Neural progenitor cell (in vitro differentiated cells): Measurements from ENCODE around the gene TNFRSF9. TPM values are rescaled to one million over a fixed set of nuclear protein-coding genes. Genes with fewer than 3 reads are reported as not detected.

Experiments used
- DNase-seq: peaks from one replicate; pipeline ENCODE4 v3.0.0-alpha.2; 2016; ENCODE audit warnings: low spot score
- H2AFZ ChIP-seq: fragments of 200-600 bp; sonication (generic); replicated peaks from 2 replicates; pipeline ENCODE4 v1.6.1; 2016; ENCODE audit warnings: antibody characterized with exemption
- H3F3A ChIP-seq: fragments of 200-600 bp; sonication (generic); 2 replicates; pipeline ENCODE4 v1.6.1; 2016; ENCODE audit warnings: antibody characterized with exemption, low read depth
- H3K27ac ChIP-seq: fragments of 200-600 bp; sonication (generic); 2 replicates; pipeline ENCODE4 v1.5.1; 2016; ENCODE audit warnings: mild to moderate bottlenecking
- H3K27me3 ChIP-seq: fragments of 200-600 bp; sonication (generic); 2 replicates; pipeline ENCODE4 v1.6.1; 2016; ENCODE audit warnings: mild to moderate bottlenecking, moderate library complexity
- H3K36me3 ChIP-seq: fragments of 200-600 bp; sonication (generic); 2 replicates; pipeline ENCODE4 v1.5.1; 2016
- H3K4me1 ChIP-seq: fragments of 200-600 bp; sonication (generic); 2 replicates; pipeline ENCODE4 v1.6.1; 2016; ENCODE audit warnings: mixed run types
- H3K4me2 ChIP-seq: fragments of 200-600 bp; sonication (generic); 2 replicates; pipeline ENCODE4 v1.6.1; 2016
- H3K4me3 ChIP-seq: fragments of 200-600 bp; sonication (generic); 2 replicates; pipeline ENCODE4 v1.5.1; 2016
- H3K79me2 ChIP-seq: fragments of 200-600 bp; sonication (generic); 2 replicates; pipeline ENCODE4 v1.6.1; 2016; ENCODE audit warnings: low read depth
- H3K9ac ChIP-seq: fragments of 200-600 bp; sonication (generic); 2 replicates; pipeline ENCODE4 v1.6.1; 2016
- H3K9me3 ChIP-seq: fragments of 200-600 bp; sonication (generic); 2 replicates; pipeline ENCODE4 v1.5.1; 2016; ENCODE audit warnings: low read depth
- H4K20me1 ChIP-seq: fragments of 200-600 bp; sonication (generic); 2 replicates; pipeline ENCODE4 v1.6.1; 2016; ENCODE audit warnings: low read depth
- H3K27ac Mint-ChIP-seq: 3 replicates; pipeline ENCODE4 v1.8.0; 2021; ENCODE audit warnings: mixed read lengths
- H3K27me3 Mint-ChIP-seq: 2 replicates; pipeline ENCODE4 v1.8.0; 2022; ENCODE audit warnings: low read depth, mild to moderate bottlenecking, inconsistent platforms, moderate library complexity, mixed read lengths; ENCODE audit not compliant: insufficient read depth
- H3K36me3 Mint-ChIP-seq: 3 replicates; pipeline ENCODE4 v1.8.0; 2021; ENCODE audit warnings: mixed read lengths
- H3K4me1 Mint-ChIP-seq: 3 replicates; pipeline ENCODE4 v1.8.0; 2021; ENCODE audit warnings: mixed read lengths
- H3K4me3 Mint-ChIP-seq: 3 replicates; pipeline ENCODE4 v1.8.0; 2021; ENCODE audit warnings: mild to moderate bottlenecking, moderate library complexity, mixed read lengths
- H3K9me3 Mint-ChIP-seq: 3 replicates; pipeline ENCODE4 v1.8.0; 2020; ENCODE audit warnings: mixed read lengths
- EZH2 ChIP-seq: fragments of 200-600 bp; sonication (generic); IDR thresholded peaks from 2 replicates; pipeline ENCODE4 v1.6.1; 2017; ENCODE audit warnings: antibody characterized with exemption, mild to moderate bottlenecking, moderate library complexity
- EZH2phosphoT487 ChIP-seq: fragments of 200-600 bp; sonication (generic); IDR thresholded peaks from 2 replicates; pipeline ENCODE4 v1.6.1; 2017; ENCODE audit warnings: antibody characterized with exemption
- total RNA-seq: library from RNA; depleted of rRNA; stranded (reverse); fragments of >200 nt; gene quantifications from 2 replicates; pipeline ENCODE4 v1.2.3, GENCODE V29; 2015; ENCODE audit warnings: low replicate concordance
- TF ChIP-seq, protein P1 (sequence below): fragments of 200-600 bp; sonication (generic); IDR thresholded peaks from 2 replicates; pipeline ENCODE4 v1.5.1; 2017; ENCODE audit warnings: antibody characterized with exemption, mild to moderate bottlenecking

The TNFRSF9 gene
- total RNA-seq, 1 donor from 2014 or later: not detected

DNA sequence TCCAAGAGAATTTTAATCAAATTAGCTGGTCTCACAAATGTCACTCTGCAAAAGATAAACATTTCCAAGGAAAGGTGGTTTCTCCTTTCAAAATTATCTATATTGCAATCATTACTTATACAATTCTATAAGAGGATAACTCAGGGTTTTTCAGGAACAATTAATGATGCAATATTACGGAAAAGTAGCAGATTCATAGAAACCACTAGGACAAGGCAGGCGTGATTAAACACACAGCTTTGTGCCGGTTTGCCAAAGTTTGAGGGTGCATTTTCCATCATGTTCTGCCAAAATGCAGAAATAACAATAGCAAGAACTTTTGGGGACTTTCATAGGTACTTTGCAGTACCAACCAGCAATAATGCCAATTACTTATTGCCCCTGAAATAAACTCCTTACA is 605 bp downstream of the TNFRSF9 start:
- no peaks in the 10 kb centered on the region for H3K9me3 Mint-ChIP-seq
- no peaks in the 10 kb centered on the region for H3K9me3 ChIP-seq
- H3K36me3 ChIP-seq: no peaks in the 10 kb centered on the region
- H3K4me1 ChIP-seq: no peaks in the 10 kb centered on the region
- H3K4me3 Mint-ChIP-seq: no peak overlapping the region
- no peak overlapping the region for H3K4me3 ChIP-seq
- no peak overlapping the region for H3K27ac Mint-ChIP-seq
- no peaks in the 10 kb centered on the region for H3K36me3 Mint-ChIP-seq
- peaks cover 26% of the 10 kb centered on the region for H3K27me3 Mint-ChIP-seq
- peaks cover 8% of the 10 kb centered on the region for H3K4me1 Mint-ChIP-seq
- H2AFZ ChIP-seq: no peak overlapping the region
- H3K27ac ChIP-seq: no peak overlapping the region
- no peak for DNase-seq
- TF ChIP-seq, protein P1, sequence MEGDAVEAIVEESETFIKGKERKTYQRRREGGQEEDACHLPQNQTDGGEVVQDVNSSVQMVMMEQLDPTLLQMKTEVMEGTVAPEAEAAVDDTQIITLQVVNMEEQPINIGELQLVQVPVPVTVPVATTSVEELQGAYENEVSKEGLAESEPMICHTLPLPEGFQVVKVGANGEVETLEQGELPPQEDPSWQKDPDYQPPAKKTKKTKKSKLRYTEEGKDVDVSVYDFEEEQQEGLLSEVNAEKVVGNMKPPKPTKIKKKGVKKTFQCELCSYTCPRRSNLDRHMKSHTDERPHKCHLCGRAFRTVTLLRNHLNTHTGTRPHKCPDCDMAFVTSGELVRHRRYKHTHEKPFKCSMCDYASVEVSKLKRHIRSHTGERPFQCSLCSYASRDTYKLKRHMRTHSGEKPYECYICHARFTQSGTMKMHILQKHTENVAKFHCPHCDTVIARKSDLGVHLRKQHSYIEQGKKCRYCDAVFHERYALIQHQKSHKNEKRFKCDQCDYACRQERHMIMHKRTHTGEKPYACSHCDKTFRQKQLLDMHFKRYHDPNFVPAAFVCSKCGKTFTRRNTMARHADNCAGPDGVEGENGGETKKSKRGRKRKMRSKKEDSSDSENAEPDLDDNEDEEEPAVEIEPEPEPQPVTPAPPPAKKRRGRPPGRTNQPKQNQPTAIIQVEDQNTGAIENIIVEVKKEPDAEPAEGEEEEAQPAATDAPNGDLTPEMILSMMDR: no peak
- no peaks in the 10 kb centered on the region for H4K20me1 ChIP-seq
- no peaks in the 10 kb centered on the region for H3F3A ChIP-seq
- no peak overlapping the region for H3K4me2 ChIP-seq
- no peaks in the 10 kb centered on the region for H3K79me2 ChIP-seq
- no peak overlapping the region for H3K9ac ChIP-seq
- peaks cover 66% of the 10 kb centered on the region for H3K27me3 ChIP-seq

DNA sequence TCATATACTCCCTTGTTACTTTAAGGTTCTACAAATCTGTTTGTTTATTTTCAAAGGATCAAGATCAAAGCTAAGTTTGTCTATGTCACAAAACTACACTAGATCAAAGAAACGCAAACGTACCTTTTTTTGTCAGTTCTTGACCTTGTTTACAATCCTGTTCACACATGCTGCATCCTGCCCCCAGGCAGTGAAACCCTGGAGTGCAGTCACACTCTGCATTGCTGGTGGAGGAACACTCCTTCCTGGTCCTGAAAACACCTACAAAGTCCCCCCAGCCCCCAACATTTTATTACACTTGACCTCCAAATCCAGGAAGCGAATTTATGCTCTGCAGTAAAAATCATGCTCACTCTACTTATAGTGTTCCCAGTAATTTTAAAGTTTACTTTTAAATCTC is 2.6 kb downstream of the TNFRSF9 start:
- H3F3A ChIP-seq: no peaks in the 10 kb centered on the region
- H3K4me2 ChIP-seq: no peak overlapping the region
- Mint-ChIP-seq H3K9me3 (no peaks in the 10 kb centered on the region), H3K4me3 (no peak overlapping the region), H3K36me3 (no peaks in the 10 kb centered on the region), H3K27ac (no peak overlapping the region), H3K27me3 (peaks cover 20% of the 10 kb centered on the region), H3K4me1 (peaks cover 9% of the 10 kb centered on the region)
- no peak overlapping the region for H2AFZ ChIP-seq
- H3K36me3 ChIP-seq: no peaks in the 10 kb centered on the region
- no peak for DNase-seq
- H3K4me1 ChIP-seq: no peaks in the 10 kb centered on the region
- no peaks in the 10 kb centered on the region for H4K20me1 ChIP-seq
- H3K9ac ChIP-seq: no peak overlapping the region
- no peak overlapping the region for H3K4me3 ChIP-seq
- H3K27ac ChIP-seq: no peak overlapping the region
- TF ChIP-seq, protein P1: no peak
- TF ChIP-seq EZH2 (no peak), EZH2phosphoT487 (no peak)
- H3K79me2 ChIP-seq: no peaks in the 10 kb centered on the region
- no peaks in the 10 kb centered on the region for H3K9me3 ChIP-seq
- peaks cover 55% of the 10 kb centered on the region for H3K27me3 ChIP-seq

DNA sequence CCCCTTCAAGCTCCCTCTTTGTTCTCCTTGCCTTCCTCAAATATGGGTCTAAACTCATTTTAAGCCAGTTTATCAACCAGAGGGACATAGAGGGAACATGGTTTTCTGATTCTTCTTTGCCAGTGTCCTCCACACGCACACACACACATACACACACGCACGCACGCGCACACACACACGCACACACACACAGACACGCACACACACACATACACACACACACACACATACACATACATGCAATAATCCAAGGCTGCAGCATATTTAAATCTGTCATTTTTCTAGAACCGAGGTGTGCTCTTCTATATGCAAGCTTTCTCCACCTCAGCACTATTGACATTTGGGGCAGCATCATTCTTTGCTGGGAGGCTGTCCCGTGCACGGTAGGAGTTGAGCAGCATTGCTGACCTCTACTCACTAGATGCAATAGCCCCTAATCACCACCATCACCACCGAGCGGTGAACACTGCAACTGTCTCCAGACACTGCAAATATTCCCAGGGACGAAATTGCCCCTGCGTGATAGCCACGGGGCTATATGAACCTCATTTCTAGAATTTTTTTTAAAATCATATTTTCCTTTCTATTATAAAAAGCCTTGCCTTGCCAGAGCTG is 8.0 kb downstream of the TNFRSF9 start:
- no peaks in the 10 kb centered on the region for H3K36me3 ChIP-seq
- H2AFZ ChIP-seq: no peak overlapping the region
- peaks cover 9% of the 10 kb centered on the region for H3K27me3 ChIP-seq
- TF ChIP-seq EZH2 (no peak), EZH2phosphoT487 (no peak)
- TF ChIP-seq, protein P1: no peak
- no peak overlapping the region for H3K9ac ChIP-seq
- H3K79me2 ChIP-seq: no peaks in the 10 kb centered on the region
- no peaks in the 10 kb centered on the region for H3K4me1 ChIP-seq
- Mint-ChIP-seq H3K4me1 (peaks cover 7% of the 10 kb centered on the region), H3K36me3 (no peaks in the 10 kb centered on the region), H3K9me3 (no peaks in the 10 kb centered on the region), H3K27ac (no peak overlapping the region), H3K27me3 (peaks cover 2% of the 10 kb centered on the region), H3K4me3 (no peak overlapping the region)
- peak; percentile 32 for DNase-seq
- no peak overlapping the region for H3K4me2 ChIP-seq
- H3K27ac ChIP-seq: no peak overlapping the region
- H3K9me3 ChIP-seq: no peaks in the 10 kb centered on the region
- H3F3A ChIP-seq: no peaks in the 10 kb centered on the region
- no peaks in the 10 kb centered on the region for H4K20me1 ChIP-seq
- no peak overlapping the region for H3K4me3 ChIP-seq
